Activated T-cell treated with anti-CD3 and anti-CD28 coated beads for 4 hours (primary cell): ENCODE results near the gene GRID2.

Source experiments
- DNase-seq: peaks from one replicate; pipeline ENCODE4 v3.0.0-alpha.2; 2020

GRID2 gene

GRCh38 chr4:93446038-93446437 is 1142.3 kb downstream of the GRID2 start:
- no peak for DNase-seq

DNA sequence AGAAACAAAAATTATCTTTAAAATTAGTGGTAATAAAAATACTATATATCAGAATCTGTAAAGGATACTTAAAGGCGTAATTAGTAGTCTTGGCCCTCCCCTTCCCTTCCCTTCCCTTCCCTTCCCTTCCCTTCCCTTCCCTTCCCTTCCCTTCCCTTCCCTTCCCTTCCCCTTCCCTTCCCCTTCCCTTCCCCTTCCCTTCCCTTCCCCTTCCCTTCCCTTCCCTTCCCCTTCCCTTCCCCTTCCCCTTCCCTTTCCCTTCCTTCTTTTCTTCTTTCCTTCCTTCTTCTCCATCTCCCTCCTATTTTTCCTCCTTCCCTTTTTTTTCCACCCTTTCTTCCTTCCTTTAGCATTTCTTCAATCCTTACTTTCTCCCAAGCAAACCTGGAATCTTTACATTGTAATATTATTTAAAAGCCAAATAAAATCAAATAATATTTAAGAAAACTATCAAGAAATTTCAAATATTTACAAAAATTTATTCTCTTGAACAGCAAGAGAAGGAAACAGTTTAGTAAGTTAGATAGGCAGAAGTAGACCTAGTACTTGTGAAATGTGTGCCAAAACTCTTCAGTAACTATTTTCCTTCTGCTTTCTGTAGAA is 1145.0 kb downstream of the GRID2 start:
- DNase-seq, result no peak

GRCh38 chr4:93451954-93452353 is 1148.2 kb downstream of the GRID2 start:
- no peak for DNase-seq

DNA sequence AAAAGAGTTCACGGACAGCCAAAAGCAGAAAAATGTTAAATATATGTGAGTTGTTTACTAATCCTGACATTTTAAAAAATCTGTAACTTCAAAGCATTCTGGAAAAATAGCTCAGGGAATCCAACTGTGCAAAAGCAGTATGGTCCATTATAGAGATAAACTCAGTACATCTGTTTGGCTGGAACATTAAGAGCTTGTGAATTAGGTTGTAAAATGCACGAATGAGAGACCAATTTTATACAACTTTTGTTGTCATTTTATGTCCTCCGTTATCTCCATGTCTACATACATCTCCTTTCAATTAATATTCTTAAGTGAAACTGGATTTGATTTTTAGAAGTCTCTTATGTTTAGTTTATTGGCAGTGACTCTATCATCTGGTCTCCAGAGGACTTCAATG is 1157.8 kb downstream of the GRID2 start:
- no peak for DNase-seq

DNA sequence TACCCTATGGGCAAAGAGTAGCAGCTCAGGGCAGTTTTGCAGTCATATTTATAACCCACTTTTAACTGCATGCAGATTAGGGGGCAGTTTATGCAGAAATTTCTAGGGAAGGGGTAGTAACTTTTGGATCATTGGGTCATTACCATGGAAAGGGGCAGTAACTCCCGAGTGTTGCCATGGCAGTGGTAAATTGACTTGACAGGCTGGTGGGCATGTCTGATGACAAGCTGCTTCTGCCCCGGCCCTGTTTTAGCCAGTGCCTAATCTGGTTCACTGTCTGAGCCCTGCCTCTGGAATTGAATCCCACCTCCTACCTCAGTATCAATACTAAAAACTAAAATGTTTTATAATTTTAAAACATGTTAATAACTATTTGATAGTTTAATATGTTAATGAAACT is 1162.7 kb downstream of the GRID2 start:
- DNase-seq, result no peak

DNA sequence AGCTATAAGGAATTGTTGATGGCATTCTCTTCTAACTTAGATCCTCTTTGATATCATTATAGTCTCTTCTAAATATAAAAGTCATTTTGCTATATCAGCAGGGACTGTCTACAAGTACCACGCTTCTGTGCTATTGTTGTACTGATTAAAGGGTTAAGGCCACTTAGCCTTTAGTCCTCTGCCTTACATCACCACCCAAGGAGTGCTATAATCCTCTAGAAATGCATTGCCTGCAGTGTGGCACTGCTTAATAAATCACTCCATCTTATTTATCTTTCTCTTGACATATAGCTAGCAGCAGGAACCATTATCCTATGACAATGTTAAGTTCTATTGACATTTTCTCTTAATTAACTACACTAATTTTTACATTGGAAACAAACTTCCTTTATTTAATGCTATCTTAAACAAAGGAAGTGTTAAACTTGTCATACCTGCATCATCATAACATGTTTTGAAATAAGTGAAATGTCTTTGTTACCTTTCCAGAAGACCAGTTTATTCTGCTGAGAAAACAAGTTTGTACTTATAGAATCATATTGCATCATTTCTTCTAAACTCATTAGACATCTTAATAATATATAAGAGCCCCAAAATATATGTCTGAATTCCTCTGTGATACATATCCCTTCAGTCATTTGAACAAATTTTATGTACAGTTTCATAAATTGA is 1163.9 kb downstream of the GRID2 start:
- no peak for DNase-seq

DNA sequence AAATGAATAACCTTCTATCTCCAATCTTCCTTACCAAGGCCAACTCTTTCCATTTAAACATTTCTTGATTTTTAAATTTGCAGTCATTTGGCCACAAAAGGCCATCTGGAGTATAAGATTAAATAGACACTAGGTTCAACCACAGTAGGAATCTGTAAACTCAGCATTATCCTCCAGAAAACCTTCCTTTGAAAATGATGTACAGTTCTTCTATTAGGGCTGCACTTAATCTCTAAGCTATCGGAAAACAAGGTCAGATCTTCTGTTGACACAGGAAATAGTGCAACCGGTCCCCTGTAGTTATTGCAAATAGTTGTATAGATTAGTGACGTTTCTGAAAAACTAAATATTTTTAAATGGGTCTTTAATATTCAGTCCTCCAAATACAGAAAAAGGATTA is 1165.8 kb downstream of the GRID2 start:
- DNase-seq, result no peak

DNA sequence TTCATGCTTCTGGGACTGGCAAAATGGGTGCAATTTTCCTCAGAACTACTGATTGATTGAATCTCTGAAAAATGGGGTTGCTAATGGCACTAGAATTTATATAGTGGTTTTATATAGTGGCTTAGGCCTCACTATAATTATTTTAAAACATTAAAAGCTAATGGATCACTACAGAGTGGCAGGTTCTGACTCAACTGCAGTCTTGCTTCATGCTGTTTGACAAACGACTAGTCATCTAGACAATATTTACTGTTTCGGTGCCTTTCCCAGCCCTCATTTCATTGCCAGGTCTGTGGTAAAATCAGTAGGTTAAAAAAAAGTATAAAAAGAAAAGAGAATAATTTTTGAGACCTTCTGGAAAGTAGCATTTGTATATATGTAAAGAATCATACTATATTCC is 1172.0 kb downstream of the GRID2 start:
- no peak for DNase-seq

DNA sequence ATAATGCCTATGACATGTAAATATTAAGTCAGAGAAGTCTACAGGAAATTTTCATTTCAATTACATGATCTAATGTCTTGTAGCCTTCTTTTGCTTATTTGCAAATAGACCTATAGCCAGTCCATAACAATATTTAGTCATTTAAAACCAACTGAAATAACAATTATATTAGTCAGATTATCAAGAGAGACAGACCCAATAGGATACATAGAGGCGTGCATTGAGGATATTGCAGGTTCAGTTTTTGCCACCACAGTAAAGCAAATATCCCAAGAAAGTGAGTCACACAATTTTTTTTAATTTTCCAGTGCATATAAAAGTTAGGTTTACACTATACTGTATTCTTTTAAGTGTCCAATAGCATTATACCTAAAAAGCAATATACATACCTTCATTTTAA is 1175.0 kb downstream of the GRID2 start:
- no peak for DNase-seq

GRCh38 chr4:93480452-93480851 is 1176.7 kb downstream of the GRID2 start:
- DNase-seq, result no peak

- DNase-seq, result no peak
These were observed 1191.6 kb downstream of the GRID2 start for GRCh38 chr4:93495346-93495745.

- DNase-seq, result no peak
These were observed 1197.5 kb downstream of the GRID2 start for GRCh38 chr4:93501244-93501643.

DNA sequence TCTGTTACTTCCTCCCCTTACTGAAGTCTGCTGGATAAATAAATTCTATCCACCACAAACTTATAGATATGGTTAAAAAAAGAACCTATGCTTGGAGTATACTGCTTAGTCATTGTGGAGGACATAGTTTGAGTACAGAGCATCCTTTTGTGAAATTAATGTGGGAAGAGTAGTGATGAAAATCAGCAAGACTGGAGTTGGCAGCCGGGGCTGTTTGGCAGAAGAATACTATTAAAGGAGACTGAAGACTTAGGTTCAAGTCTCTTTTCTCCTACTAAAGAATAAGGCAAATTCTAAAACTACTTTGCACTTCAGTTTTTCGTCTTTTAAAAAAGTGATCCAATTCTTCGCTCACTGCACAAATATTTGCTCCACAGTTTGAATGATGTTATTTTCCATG is 1198.2 kb downstream of the GRID2 start:
- no peak for DNase-seq

- no peak for DNase-seq
These were observed 1199.2 kb downstream of the GRID2 start for GRCh38 chr4:93502991-93503390.

GRCh38 chr4:93513851-93514250 is 1210.1 kb downstream of the GRID2 start:
- no peak for DNase-seq

DNA sequence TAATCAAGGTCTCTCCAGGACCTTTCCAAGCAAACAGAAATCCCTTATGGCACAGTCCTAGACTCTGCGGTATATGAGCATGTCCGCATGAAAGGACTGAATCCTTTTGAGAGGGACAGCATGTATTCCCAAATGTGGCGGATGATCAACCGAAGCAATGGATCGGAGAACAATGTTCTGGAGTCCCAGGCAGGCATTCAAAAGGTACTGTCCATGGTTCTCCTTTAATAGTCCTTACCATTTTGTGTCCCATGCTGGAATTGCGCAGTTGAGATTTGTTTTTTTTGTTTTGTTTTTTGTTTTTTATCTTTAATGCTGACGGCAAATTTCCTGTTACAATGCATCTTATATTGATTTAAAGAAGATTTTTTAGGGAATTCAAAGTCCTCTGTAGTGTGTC is 1211.4 kb downstream of the GRID2 start:
- no peak for DNase-seq

GRCh38 chr4:93529692-93530372 is 1226.1 kb downstream of the GRID2 start:
- DNase-seq, result no peak

GRCh38 chr4:93532234-93532633 is 1228.5 kb downstream of the GRID2 start:
- no peak for DNase-seq

- no peak for DNase-seq
These were observed 1236.8 kb downstream of the GRID2 start for GRCh38 chr4:93540562-93540961.

DNA sequence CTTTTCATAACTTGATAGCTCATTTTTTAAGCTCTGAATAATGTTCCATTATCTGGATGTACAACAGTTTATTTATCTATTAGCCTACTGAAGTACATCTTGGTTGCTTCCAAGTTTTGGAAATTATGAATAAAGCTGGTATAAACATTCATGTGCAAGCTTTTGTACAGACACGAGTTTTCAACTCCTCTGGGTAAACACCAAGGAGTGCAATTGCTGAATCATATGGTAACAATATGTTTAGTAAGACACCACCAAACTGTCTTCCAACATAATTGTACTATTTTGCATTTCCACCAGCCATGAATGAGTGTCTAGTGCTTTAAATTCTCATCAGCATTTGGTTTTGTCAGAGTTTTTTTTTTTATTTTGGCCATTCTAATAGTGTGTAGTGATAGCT is 1258.1 kb downstream of the GRID2 start:
- no peak for DNase-seq

DNA sequence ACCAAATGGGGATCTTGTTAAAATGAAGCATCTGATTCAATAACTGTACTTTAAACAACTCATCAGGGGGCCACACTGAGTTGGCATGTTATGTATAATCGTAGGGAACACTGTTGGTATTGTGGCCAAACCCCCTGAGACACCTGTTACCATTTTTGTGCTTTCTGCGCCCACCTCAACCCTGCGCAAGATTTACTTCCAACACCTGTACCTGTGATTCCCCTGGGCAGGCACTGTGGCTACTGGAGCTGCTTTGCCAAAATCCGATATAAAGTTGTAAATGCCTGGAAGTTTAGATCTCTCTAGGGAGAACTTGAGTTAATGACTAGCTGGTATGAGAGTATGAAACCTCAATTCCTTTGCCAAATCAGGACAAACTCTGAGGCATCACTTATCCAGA is 1265.0 kb downstream of the GRID2 start:
- DNase-seq, result no peak

DNA sequence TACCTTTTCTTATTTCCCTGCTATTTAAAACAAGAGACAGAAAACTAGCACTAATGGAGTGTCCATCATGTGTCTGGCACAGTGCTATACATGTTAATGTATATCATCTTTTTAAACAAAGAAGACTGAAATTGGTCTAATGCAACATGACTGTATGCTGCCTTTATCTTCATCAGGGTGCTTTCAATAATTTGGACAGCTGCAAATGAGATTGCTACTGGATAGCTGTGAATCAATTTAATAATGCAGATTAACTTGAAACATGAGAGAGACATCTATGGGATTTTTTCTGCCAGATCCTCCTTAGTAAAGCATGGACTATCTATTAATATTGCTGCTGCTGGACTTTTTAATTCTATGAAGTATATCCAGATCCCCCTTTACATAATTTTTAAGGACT is 1269.5 kb downstream of the GRID2 start:
- no peak for DNase-seq

DNA sequence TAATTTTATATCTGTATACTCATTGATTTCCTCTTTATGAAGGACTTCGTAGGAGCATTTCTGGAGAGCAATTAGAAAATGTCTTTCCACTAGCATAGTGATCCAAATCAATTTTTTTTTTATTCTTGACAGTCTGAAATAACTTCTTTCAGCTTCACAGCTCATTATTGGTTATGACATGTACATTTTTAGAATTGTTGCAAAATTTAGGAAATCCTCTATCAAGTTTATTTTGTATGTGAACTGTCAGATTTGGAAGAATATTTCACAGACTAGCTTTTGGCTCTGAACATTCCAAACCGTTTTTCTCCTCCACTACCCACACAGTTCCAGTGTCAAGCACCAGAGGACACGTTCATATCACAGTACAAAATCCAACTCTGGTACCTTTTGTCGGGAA is 1275.2 kb downstream of the GRID2 start:
- no peak for DNase-seq

- DNase-seq, result no peak
These were observed 1301.4 kb downstream of the GRID2 start for GRCh38 chr4:93605163-93605562.

DNA sequence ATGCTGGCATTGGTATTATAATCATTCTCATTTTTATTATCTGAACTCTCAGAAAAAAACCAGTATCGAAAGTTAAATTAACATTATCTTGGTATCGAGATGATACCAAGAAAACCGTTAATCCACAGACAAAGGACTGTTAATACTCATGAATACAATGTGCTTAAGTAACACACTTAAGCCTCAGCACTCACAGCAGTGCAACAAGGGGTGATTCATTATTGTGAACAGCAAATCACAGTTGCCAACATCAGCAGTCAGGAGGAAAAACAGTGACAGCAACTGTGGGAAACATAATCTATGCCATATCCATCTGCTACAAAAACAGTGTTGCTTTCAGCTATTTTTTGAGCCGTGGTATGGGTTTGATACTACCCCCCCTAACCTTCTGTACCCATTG is 1313.8 kb downstream of the GRID2 start:
- no peak for DNase-seq
